Lung (tissue), 12 donors: ENCODE data around the gene UPK3A. TPM values are rescaled to one million over a fixed set of nuclear protein-coding genes. Genes with fewer than 3 reads are reported as not detected.

Experiments
- ATAC-seq: fragments of 200-7000 bp; cut with Tn5 transposase; one replicate; pipeline ENCODE4 v1.9.1; 2020; ENCODE audit warnings: moderate number of reproducible peaks; ENCODE audit not compliant: insufficient read depth, low FRiP score
- DNase-seq, 3 donors: peaks; one replicate each; pipeline ENCODE4 v3.0.0-alpha.2; 2013 to 2017
- H3K27ac ChIP-seq, 2 donors: one replicate each; pipeline ENCODE4 v1.5.1; 2013; ENCODE audit warnings: mild to moderate bottlenecking in 2 of 2, moderate library complexity in 2 of 2, control low read depth in 1 of 2, inconsistent platforms in 1 of 2, low read depth in 1 of 2, low read length in 1 of 2
- H3K27me3 ChIP-seq, 3 donors: one replicate each; pipeline ENCODE4 v1.5.1; 2013; ENCODE audit warnings: low read length in 2 of 3; ENCODE audit not compliant: control insufficient read depth in 3 of 3, insufficient read depth in 3 of 3
- H3K36me3 ChIP-seq, 4 donors: one replicate each; pipeline ENCODE4 v1.5.1; 2013; ENCODE audit warnings: low read length in 4 of 4, mild to moderate bottlenecking in 1 of 4, moderate library complexity in 1 of 4; ENCODE audit not compliant: control insufficient read depth in 4 of 4, insufficient read depth in 4 of 4
- H3K4me1 ChIP-seq, 5 donors: one replicate each; pipeline ENCODE4 v1.5.1; 2013; ENCODE audit warnings: low read length in 5 of 5, mild to moderate bottlenecking in 2 of 5, moderate library complexity in 1 of 5; ENCODE audit not compliant: control insufficient read depth in 5 of 5, insufficient read depth in 5 of 5
- H3K4me3 ChIP-seq: one replicate; pipeline ENCODE4 v1.5.1; 2013; ENCODE audit warnings: mild to moderate bottlenecking, control low read depth, moderate library complexity
- H3K9ac ChIP-seq, 2 donors: one replicate each; pipeline ENCODE4 v1.5.1; 2013; ENCODE audit warnings: low read length in 2 of 2, control low read depth in 1 of 2; ENCODE audit not compliant: insufficient read depth in 1 of 2
- H3K9me3 ChIP-seq, 4 donors: one replicate each; pipeline ENCODE4 v1.5.1; 2013; ENCODE audit warnings: low read length in 3 of 4, mild to moderate bottlenecking in 1 of 4, moderate library complexity in 1 of 4; ENCODE audit not compliant: control insufficient read depth in 4 of 4, insufficient read depth in 3 of 4
- WGBS, 2 donors: extraction: QIAGEN DNeasy Blood & Tissue Kit; methylation state at CpG; one replicate each; pipeline ENCODE4 v1.1.7; 2013; 5-methylcytosine and 5-hydroxymethylcytosine counted together
- polyA plus RNA-seq, 2 donors: library from polyadenylated mRNA; stranded (reverse); fragments of 200-250 nt; gene quantifications; one replicate each; pipeline ENCODE4 v1.2.1, GENCODE V29; 2013
- total RNA-seq, 2 donors: library from RNA; depleted of rRNA in 1 of 2; stranded (reverse); fragments of >200 nt in 1 of 2; gene quantifications; one replicate each; pipeline ENCODE4 v1.2.1, GENCODE V29; 2014 to 2021
- TF ChIP-seq, protein P1 (sequence below): IDR thresholded peaks from 2 replicates; pipeline ENCODE4 v1.5.1; 2012; ENCODE audit warnings: mild to moderate bottlenecking; ENCODE audit errors: control extremely low read depth, extremely low read depth
- donor health status: control.
- donor health status: control.
- donor health status: Bipolar disorder and iron deficiency.
- donor health status: healthy.
- donor health status: DM: yes; HTN: yes; CAD: no.

UPK3A gene
- total and polyA plus RNA-seq, 4 donors = 0.30 to 0.55 TPM; not detected in 2

DNA sequence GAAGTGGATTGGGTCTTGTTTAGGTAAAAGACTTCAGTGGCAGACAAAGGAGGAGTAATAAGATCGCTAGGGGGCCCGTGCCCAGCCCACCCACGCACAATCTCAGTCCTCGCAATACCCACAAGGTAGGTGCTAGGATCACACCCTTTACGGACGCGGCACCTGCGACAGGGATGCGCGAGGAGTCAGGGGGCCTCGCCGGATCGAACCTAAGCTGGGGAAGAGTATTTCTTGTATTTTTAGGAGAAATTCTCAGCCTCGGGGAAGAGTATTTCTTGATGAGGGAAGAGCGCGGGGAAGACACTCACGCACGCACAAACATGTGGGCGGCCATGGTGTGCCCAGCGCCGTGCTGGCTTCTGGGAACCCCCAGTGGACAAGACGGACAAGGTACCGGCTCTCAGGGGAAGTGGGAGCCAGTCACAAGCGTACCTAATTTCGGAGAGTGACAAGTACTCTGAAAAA lies 24.2 kb downstream of the UPK3A start:
- WGBS, 2 donors = 41 to 50% methylated on average over 25 of the region's 25 CpGs
- H3K9ac ChIP-seq = peak overlapping the region; percentile 45 to 61
- H3K4me3 ChIP-seq = peak overlapping the region; percentile 21
- peak overlapping the region; percentile 14 to 73 for H3K27ac ChIP-seq
- no peak for DNase-seq
- TF ChIP-seq, protein P1, sequence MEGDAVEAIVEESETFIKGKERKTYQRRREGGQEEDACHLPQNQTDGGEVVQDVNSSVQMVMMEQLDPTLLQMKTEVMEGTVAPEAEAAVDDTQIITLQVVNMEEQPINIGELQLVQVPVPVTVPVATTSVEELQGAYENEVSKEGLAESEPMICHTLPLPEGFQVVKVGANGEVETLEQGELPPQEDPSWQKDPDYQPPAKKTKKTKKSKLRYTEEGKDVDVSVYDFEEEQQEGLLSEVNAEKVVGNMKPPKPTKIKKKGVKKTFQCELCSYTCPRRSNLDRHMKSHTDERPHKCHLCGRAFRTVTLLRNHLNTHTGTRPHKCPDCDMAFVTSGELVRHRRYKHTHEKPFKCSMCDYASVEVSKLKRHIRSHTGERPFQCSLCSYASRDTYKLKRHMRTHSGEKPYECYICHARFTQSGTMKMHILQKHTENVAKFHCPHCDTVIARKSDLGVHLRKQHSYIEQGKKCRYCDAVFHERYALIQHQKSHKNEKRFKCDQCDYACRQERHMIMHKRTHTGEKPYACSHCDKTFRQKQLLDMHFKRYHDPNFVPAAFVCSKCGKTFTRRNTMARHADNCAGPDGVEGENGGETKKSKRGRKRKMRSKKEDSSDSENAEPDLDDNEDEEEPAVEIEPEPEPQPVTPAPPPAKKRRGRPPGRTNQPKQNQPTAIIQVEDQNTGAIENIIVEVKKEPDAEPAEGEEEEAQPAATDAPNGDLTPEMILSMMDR = no peak
- peaks cover 0 to 6% (median 1%) of the 10 kb centered on the region in 4 donors for H3K36me3 ChIP-seq
- peaks cover 2 to 25% (median 9%) of the 10 kb centered on the region in 5 donors for H3K4me1 ChIP-seq
- H3K27me3 ChIP-seq = no peaks in the 10 kb centered on the region
- no peaks in the 10 kb centered on the region for H3K9me3 ChIP-seq
- no peak for ATAC-seq

DNA sequence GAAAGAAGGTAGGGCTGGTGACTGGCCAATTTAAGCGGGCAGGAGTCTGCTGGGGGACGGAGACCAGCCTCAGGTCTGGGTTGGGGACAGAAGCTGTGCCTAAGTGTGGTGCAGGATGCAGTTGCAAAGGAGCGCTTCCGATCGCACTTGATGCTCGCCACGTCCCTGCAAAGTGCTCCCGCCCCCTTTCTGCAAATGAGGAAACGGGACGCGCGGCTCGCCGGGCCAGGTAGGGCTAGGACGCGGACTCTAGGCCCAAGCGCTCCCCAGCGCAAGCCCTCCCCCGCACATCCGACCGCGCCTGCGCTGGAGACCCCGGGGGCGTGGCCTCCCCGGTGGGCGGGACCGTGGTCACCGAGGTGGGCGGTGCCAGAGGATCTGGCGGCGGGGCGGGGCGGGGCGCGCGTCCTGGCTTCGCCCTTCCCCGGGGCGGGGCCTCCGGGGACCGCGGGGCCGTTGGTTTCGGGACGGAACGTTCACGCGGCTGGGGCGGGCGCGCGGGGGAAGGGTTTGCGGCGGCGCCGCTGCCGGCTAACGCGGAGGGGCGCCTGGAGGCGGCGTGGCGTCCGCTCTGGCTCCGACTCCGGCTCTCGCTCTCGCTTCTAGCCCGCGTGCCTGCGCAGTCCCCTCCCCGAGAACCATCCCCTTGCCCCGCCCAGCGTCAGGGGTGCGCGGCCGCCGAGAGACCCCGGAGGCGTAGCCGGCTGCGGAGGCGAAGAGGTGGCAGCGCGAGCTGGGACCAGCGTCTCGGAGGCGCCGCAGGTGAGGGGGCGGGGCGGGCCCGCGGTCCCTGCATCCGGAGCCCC lies 24.9 kb downstream of the UPK3A start, which contains the start of gene FAM118A:
Gene FAM118A (plus strand): TSS at position 513 of the 806 bp plus-strand sequence. CDS start 12,446 bp downstream, outside the sequence.
- TF ChIP-seq, protein P1 = no peak
- Histone ChIP-seq H3K27me3 (no peaks in the 10 kb centered on the region), H3K9me3 (no peaks in the 10 kb centered on the region), H3K9ac (peak within 1 kb of the TSS; percentile 45 to 61), H3K4me3 (peak within 1 kb of the TSS; percentile 86), H3K27ac (peak within 1 kb of the TSS; percentile 38 to 75), H3K4me1 (peaks cover 3 to 30% (median 9%) of the 10 kb centered on the region in 5 donors), H3K36me3 (peaks cover 0 to 6% (median 1%) of the 10 kb centered on the region in 4 donors)
- ATAC-seq (peak; percentile 94), DNase-seq (peak; percentile 95 to 97 (median 96))
- 1% methylated on average over 50 to 95 of the region's 95 CpGs for WGBS, 2 donors

DNA sequence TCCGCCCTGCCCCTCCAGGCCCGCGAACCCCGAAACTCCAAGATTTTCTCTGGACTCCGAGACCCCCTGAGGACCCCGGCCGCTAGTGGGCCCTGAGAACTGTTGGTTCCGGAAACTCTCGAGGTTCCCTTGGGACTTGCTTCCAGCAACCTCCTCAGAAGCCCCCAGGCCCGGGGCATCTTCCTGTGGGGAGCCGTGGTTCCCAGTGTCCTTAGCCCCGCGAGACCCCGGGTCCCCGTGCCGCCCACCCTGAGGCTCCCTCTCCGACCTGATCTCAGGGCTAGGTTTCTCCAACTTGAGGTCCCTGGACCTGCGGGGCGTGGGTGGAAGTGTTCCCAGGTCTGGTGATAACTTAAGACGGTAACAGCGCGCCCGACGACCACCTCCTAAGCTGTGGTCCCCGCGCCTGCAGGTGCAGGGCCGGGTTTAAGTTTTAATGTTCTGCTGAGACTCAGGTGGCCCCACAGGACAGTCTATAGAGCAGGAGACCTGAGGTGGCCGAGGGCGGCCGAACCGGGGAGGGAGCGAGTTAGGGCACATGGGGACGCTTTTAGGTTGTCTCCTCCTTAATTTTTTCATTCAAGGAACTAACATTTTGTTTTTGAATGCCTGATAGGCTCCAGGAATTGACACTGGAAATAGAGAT lies 25.7 kb downstream of the UPK3A start:
- H3K27me3 ChIP-seq = no peaks in the 10 kb centered on the region
- no peaks in the 10 kb centered on the region for H3K9me3 ChIP-seq
- DNase-seq (no peak), ATAC-seq (no peak)
- H3K27ac ChIP-seq = peak overlapping the region; percentile 5 to 38
- TF ChIP-seq, protein P1 = no peak
- H3K4me3 ChIP-seq = peak overlapping the region; percentile 86
- 5% methylated on average over 31 to 33 of the region's 33 CpGs for WGBS, 2 donors
- H3K36me3 ChIP-seq = peaks cover 0 to 6% (median 1%) of the 10 kb centered on the region in 4 donors
- peaks cover 3 to 30% (median 9%) of the 10 kb centered on the region in 5 donors for H3K4me1 ChIP-seq
- peak overlapping the region; percentile 17 to 55 for H3K9ac ChIP-seq
